ENCODE measurements around the gene METRNL.
"Not testable (repeated sequence)": the region's sequence is repeated elsewhere in the genome, so short reads cannot be mapped to it uniquely, and the experiment has no call there.

Gene METRNL

GRCh38 chr17:83135692-83136091 is 56.3 kb downstream of the METRNL start:
- DNase-seq, result no peak

- no peak for DNase-seq
Observed at GRCh38 chr17:83136156-83136555, 56.7 kb downstream of the METRNL start.

- no peak for DNase-seq
Observed at GRCh38 chr17:83136931-83137330, 57.5 kb downstream of the METRNL start.

- DNase-seq, result no peak
Observed at GRCh38 chr17:83137523-83137922, 58.1 kb downstream of the METRNL start.

GRCh38 chr17:83138820-83139219 is 59.4 kb downstream of the METRNL start:
- DNase-seq, result no peak

GRCh38 chr17:83139541-83140248 is 60.3 kb downstream of the METRNL start:
- not testable (repeated sequence) for DNase-seq

- not testable (repeated sequence) for DNase-seq
Observed at GRCh38 chr17:83140249-83140566, 60.8 kb downstream of the METRNL start.

- no peak for DNase-seq
Observed at GRCh38 chr17:83142619-83143018, 63.2 kb downstream of the METRNL start.

GRCh38 chr17:83143817-83144231 is 64.4 kb downstream of the METRNL start:
- no peak for DNase-seq

Measured in amygdala (tissue), 56 donors.